GM20431 (cell line): ENCODE data around the gene CDPF1.
"Not testable (repeated sequence)": the region's sequence is repeated elsewhere in the genome, so short reads cannot be mapped to it uniquely, and the experiment has no call there.

Source experiments
- in situ Hi-C: fragments of 300-500 bp; cut with MseI, MboI; formaldehyde crosslinking; loops from one replicate; pipeline ENCODE4 v1.15.0; 2020; ENCODE audit warnings: low sequenced_read_pairs; ENCODE audit not compliant: unreplicated experiment

The CDPF1 gene

GRCh38 chr22:46286006-46286405 is 35.9 kb upstream of the CDPF1 start:
- in situ Hi-C loops, result no loop called here

- in situ Hi-C loops, result no loop called here
These were observed 32.0 kb upstream of the CDPF1 start for GRCh38 chr22:46281866-46282678.

GRCh38 chr22:46280999-46281623 is 31.0 kb upstream of the CDPF1 start:
- in situ Hi-C loops, result no loop called here

GRCh38 chr22:46280063-46280817 is 30.1 kb upstream of the CDPF1 start:
- in situ Hi-C loops, result no loop called here

DNA sequence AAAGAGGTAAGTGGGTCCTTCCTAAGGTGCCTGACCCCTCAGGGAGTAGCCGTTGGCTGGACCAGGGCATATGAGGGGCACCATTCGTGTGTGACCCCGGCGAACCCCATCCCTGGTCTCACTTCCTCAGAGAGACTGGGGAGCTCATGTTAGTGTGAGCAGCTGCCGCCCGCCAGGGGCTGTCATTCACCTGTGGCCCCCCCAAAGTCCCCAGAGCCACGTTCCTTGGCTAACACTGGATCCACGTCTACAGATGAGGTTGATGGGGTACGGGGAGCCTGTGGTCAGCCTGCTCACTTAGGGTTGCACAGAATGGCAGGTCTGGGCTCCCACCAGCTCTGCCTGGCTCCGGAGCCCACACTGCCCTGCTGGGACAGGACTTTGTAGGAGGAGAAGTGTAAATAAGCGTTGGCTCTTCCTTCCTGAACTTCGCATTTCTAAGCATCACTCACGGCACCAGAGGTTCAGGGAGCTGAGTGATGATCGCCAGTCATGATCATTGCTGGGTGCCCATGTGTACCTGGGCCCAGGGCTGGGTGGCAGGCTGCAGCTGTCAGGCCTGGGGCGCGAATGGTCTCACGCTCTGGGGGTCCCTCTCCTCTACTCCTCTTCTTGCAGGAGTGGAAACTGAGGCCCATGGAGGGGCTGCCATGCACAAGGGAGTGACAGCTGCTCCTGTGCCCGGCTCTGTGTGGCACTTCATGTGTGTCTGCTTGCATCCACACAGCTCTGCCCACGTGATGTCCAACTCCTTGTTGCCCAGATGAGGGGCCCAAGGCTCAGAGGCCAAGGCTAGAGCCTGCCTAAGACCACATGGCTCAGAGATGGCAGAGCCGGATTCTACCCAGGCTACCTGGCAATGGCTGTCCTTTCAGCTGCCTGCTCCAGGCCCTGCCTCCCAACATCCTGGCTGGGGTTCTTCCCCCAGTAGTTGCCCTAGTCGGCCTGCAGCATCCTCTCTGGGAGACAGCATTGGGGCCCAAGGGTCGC is 28.9 kb upstream of the CDPF1 start:
- in situ Hi-C loops, result no loop called here

DNA sequence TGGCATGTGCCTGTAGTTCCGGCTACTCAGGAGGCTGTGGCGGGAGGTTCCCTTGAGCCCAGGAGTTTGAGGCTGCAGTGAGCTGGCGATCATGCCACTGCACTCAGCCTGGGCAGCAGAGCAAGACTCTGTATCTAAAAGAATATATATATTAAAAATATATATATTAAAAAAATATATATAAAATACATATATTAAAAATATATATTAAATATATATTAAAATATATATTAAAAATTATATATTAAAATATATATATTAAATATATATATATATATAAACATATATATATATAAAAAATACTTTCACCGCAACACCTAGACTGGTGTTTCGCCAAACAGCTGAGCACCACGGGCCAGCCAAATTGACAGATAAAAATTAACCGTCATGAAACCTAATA is 26.5 kb upstream of the CDPF1 start:
- in situ Hi-C loops, result no loop called here

DNA sequence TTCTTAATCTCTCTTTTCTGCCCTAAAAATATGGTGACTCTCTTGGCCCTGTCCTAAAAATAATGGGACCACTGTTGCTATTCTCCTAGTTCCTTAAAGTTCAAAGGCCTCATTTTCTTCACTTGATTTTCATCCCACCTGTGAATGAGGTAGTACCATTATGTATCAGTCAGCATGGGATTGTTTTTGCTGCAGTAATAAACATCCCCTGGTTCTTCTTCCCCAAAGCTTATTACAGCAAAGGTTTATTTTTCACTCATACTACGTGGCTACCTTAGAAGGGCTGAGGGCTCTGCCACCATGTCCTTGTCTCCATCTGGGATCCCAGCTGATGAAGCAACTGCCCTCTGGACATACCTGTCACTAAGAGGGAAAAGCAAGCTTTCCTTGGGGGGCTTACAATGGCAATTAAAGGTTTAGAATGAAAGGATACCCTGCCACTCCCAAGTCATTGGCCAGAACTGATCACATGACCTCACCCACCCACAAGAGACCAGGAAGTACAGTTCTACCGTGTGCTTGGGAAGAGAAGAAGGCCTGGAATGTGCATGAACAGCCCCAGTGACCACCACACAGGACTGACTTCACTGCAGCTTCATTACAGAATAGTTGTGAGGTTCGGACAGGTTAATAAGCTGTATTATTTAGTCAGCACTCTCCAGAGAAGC is 25.5 kb upstream of the CDPF1 start:
- in situ Hi-C loops, result no loop called here

DNA sequence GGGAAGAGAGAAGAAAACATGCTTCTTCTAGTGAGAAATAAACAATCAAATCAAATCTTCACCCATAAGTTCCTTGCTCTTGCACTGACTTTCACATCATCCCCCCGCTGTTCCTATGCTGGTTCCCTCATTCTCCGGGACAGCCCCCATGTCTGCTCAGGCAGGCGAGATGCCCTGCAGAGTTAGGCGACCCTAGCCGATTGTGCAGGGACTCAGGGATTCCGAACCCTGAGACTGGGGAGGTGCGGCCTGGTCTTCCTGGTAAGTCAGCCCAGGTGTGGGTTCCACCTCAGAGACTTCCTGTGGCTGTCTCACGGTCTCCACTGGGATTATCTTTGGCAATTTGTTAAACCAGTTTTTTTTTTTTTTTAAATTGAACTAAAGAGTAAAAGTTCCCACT is 24.3 kb upstream of the CDPF1 start:
- in situ Hi-C loops, result no loop called here

DNA sequence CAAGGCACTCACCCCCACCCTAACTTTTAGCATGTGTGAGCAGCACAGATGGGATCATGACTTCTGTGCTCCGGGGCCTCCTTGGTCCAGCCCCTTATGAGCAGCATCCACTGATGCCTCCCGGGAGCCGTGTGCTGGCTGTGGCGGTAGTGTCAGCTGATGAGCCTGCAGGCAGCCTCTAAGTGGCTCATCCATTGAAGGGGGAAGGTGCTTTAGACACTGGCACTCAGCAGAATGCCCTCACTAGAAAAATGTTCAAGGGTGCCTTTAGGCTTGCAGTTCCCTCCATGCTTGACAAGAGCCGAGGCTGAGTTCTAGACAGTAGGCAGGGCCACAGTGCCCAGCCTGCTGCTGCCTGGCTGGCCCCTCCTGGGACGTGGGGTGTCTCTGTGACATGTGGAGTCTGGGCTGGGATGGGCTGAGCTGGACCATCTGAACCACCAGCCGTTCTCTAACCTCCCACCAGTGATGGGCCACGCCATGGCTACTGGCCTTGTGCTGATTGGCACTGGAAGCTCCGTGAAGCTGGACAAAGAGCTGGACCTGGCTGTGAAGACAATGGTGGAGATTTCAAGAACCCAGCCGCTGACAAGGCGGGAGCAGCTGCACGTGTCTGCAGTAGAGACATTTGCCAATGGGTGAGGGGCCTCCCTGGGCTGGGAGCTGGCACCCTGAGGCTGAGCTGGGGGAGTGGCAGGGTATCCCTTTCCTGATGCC is 23.5 kb upstream of the CDPF1 start:
- in situ Hi-C loops, result no loop called here

DNA sequence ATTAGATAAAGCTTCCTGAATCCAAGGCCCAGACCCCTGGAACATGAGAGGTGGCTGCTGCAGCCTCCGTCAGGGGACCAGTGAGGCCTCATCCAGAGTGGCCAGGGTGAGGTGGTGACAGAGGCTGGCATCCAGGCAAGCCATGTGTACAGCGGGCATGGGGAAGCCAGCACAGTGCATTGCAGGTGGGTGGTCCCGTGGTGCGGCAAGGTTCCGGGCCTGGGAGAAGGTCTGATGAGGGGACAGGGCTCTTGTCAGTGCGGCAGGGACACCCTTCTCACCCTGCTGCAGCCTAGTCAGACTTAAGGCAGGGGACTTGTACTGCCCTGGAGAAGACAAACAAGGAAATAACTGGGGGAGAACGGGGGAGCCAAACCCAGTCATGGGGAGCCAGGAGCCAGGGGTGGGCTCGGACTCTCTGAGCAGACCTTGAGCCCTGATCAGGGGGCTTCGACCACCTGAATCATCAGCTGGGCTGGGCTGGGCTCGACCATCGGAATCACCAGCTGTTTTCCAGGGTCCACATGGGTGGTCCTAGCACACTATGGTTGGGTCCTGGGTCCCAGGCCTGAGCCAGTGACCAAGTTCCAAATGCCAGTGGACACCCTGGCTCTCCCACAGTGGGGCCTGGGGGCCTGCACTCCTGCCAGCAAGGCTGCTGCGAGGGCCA is 22.8 kb upstream of the CDPF1 start:
- in situ Hi-C loops, result no loop called here

DNA sequence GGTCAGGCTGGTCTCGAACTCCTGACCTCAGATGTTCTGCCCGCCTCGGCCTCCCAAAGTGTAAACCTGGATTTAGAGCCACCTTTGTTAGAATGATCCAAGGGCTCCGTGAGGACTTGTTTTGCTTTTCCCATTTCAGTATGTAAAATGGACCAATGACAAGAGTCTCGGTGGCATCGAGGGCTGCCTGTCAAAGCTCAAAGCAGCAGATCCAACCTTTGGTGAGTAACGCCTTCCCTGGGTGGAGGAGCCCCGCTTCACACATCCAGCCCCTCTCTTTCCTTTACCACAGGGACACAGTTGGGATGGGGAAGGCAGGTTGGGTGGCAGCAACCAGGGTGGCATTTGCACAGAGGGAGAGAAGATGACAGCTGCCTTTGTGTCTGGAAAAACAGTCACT is 22.1 kb upstream of the CDPF1 start:
- in situ Hi-C loops, result no loop called here

DNA sequence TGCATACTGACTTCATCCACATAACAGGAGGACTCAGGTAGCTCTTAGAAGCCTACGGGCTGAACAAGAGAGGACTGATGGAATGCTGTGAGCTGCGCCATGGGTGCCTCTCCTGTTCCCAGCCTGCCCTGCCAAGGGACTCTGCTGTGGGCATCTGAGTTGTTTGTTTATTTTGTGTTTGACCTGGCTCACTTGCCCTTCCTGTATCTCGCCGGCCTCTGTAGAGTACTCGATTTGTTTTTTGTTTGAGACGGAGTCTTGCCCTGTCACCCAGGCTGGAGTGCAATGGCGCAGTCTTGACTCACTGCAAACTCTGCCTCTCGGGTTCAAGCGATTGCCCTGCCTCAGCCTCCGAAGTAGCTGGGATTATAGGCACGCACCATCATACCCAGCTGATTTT is 19.5 kb upstream of the CDPF1 start:
- in situ Hi-C loops, result no loop called here

DNA sequence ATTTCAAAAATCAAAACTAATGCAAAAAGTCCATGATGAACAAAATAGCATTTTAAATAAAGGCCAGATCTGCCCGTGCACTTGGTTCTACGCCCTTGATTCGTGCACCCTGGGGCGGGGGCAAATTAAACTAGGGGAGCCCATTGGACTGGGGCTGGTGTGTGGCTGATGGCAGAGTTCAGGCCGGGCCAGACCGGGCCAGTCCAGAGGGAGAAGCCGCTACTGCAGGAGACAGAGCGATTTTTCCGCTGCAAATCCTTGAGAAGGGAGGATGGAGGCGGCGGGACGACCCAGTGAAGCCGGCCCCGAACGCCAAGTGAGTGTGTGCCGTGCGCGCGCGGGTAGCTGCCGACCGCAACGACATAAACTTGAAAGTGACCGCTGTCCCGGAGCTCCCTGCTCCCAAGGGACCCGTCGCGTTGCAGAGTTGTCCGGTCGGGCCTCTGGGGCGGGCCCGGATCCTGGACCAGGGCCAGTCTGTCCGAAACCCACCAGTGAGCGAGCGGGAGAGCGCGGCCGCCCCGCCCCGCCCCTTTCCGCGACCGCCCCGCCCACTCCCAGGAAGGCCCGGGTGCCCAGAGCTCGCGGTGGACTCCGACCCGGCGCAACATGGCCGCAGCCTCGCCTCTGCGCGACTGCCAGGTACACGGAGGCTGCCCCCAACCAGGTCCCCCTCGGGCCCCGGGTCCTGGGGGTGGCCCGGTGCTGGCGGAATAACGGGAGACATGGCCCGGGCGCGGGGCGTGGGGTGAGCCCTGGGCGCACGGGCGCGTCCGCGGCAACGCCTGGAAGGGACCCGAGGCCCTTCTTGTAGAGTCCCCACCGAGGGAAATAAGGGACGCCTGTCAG is 17.6 kb upstream of the CDPF1 start, which contains the start of gene TTC38:
Gene TTC38, plus strand, starts transcription at position 578 of the 849 bp plus-strand sequence. Its CDS starts 32 bp downstream, at position 610.
- in situ Hi-C loops, result no loop called here

DNA sequence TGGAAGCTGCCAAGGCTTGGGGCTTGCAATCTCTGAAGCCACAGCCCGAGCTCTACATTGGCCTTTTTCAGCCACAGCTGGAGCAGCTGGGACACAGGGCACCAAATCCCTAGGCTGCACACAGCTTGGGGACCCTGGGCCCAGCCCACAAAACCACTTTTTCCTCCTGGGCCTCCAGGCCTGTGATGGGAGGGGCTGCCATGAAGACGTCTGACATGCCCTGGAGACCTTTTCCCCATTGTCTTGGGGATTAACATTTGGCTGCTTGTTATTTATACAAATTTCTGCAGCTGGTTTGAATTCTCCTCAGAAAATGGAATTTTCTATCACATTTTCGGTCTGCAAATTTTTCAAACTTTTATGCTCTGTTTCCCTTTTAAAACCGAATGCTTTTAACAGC is 15.5 kb upstream of the CDPF1 start:
- in situ Hi-C loops, result not testable (repeated sequence)

DNA sequence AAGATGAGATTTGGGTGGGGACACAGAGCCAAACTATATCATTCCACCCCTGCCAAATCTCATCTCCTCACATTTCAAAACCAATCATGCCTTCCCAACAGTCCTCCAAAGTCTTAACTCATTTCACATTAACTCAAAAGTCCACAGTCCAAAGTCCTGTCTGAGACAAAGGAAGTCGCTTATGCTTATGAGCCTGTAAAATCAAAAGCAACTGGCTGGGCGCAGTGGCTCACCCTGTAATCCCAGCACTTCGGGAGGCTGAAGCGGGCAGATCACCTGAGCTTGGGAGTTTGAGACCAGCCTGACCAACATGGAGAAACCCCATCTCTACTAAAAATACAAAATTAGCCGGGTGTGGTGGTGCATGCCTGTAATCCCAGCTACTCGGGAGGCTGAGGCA is 14.4 kb upstream of the CDPF1 start:
- in situ Hi-C loops, result not testable (repeated sequence)

- in situ Hi-C loops, result no loop called here
These were observed 13.1 kb upstream of the CDPF1 start, which contains the start of gene PKDREJ for GRCh38 chr22:46263216-46263590. TSS of gene PKDREJ (minus strand) at chr22:46263343. CDS start at chr22:46263322, 21 bp downstream.
